Fibroblast of mammary gland (primary cell): ENCODE data around the gene SDHAF3.

Source experiments
- DNase-seq: peaks from one replicate; pipeline ENCODE4 v3.0.0-alpha.2; 2010; ENCODE audit warnings: low read depth
- H3K4me3 ChIP-seq: 2 replicates; pipeline ENCODE4 v1.5.1; 2011; ENCODE audit warnings: low read depth, mild to moderate bottlenecking, low read length, moderate library complexity; ENCODE audit not compliant: control insufficient read depth
- TF ChIP-seq, protein P1 (sequence below): conservative IDR thresholded peaks from 2 replicates; pipeline ENCODE4 v1.5.1; 2011; ENCODE audit warnings: low read depth, low read length, inconsistent platforms; ENCODE audit not compliant: control insufficient read depth, insufficient read depth

SDHAF3 gene

DNA sequence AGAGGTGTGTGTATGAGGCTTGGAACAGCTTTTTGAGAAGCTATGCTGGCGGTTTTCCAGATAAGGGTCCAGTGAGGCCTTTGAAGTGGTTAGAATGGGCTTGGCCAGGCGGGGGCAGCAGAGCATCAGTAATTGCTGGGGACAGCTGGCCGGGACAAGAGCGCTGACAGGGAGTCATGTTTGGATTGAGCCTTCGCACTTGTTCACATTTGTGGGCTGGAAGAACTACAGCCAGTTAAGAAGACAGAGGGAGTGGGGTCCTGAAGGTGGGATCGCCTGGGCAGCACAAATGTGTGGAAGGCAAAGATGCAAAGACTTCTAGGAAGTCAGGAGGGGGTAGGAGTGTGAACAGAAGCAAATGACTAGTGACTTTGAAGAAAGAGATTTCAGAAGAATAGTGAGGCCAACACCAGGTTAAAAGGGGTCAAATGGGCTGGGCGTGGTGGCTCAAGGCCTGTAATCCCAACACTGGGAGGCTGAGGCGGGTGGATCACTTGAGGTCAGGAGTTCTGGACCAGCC, 12.7 kb upstream of the SDHAF3 start:
- H3K4me3 ChIP-seq, result no peak overlapping the region
- peak; percentile 67 for DNase-seq
- TF ChIP-seq, protein P1, sequence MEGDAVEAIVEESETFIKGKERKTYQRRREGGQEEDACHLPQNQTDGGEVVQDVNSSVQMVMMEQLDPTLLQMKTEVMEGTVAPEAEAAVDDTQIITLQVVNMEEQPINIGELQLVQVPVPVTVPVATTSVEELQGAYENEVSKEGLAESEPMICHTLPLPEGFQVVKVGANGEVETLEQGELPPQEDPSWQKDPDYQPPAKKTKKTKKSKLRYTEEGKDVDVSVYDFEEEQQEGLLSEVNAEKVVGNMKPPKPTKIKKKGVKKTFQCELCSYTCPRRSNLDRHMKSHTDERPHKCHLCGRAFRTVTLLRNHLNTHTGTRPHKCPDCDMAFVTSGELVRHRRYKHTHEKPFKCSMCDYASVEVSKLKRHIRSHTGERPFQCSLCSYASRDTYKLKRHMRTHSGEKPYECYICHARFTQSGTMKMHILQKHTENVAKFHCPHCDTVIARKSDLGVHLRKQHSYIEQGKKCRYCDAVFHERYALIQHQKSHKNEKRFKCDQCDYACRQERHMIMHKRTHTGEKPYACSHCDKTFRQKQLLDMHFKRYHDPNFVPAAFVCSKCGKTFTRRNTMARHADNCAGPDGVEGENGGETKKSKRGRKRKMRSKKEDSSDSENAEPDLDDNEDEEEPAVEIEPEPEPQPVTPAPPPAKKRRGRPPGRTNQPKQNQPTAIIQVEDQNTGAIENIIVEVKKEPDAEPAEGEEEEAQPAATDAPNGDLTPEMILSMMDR, result peak; percentile 68

DNA sequence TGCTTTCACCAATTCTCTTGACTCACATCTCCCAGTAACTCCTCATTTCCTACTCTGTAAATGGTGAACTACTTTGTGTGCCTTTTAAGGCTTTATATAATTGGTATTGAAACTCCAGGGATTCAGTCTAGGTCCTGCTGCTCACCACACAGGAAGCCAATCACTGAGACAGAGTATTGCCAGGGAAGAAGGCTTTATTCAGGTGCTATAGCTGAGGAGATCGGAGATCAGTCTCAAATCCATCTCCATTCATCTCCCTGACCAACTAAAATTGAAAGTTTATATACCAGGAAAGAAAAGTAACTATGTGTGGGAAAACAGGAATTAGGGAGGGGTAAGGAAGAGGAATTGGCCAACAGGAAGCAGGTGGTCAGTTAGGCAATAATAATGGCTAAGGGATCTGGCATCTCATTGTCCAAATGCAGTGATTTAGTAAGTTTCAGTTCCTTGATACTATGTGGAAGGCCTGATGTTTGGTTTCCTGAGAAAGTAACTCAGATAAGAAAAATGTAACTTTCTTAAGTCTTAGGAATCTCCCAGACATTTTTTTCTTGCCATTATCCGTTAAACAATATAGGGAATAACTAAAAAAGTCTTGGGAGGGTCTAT, 10.2 kb upstream of the SDHAF3 start:
- DNase-seq, result peak; percentile 28
- TF ChIP-seq, protein P1, result no peak
- no peak overlapping the region for H3K4me3 ChIP-seq

DNA sequence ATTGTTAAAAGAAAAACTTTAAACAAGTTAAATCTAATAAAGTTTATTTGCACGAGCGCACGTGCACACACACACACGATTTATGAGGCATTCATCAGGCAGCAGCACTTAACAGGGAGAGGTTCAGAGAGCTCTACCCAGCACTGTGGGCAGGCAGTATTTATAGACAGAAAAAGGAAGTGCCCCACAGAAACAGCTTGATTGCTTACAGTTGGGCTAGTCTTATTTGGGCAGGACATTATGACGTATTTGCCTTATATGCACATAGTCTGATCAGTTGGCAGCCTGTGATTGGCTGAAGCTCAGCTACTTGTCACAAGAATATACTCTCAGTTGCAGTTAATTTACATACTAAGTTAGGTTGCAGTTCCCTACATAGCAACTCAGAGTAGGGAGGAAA, 1.2 kb upstream of the SDHAF3 start:
- TF ChIP-seq, protein P1, result no peak
- no peak for DNase-seq
- no peak overlapping the region for H3K4me3 ChIP-seq

DNA sequence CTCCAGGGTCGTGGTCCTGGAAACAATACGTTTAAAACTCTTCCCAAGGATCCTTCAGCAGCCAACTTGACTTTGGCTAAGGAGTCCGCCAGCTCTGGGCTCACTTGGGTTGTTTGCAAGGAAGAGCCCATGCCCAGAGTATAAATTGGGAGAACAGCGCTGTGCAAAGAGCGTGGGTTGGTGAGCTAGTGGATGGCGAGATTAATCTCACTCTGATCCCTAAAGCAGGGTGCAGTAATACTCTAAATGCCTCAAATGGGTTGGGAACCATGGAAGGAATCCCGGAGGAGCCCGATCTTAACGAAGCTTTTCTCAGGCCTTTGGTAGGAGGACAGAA, 495 bp upstream of the SDHAF3 start:
- DNase-seq, result no peak
- peak overlapping the region; percentile 98 for H3K4me3 ChIP-seq
- TF ChIP-seq, protein P1, result no peak

DNA sequence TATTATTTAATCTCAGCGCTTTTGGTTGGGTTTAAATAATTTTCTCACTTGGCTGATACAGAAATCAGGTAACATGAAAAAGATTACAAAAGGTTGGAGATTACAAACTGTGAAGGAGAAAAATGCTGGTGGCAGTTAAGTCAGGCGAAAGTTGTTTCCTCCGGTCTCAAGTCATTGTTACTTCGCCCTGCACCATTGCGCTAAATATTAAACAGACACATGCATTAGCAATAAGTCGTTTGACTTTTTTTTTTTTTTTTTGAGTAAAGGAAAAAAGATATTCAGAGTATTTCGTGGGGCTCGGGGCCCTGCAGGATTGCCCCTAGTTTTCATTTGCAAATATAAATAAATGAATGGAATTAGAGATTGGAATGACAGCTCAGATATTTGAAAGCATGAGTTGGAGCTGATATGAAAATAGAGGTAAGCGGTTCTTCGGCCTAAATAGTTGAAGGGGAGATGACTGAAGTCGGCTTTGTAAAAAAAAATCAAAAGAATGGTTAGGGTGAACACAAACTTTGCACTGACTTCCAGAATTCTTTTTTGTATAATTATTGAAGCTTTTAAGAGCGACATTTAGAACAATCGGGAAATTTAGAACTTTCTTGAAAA, 914 bp downstream of the SDHAF3 start:
- DNase-seq, result no peak
- TF ChIP-seq, protein P1, result no peak
- H3K4me3 ChIP-seq, result peak overlapping the region; percentile 98

DNA sequence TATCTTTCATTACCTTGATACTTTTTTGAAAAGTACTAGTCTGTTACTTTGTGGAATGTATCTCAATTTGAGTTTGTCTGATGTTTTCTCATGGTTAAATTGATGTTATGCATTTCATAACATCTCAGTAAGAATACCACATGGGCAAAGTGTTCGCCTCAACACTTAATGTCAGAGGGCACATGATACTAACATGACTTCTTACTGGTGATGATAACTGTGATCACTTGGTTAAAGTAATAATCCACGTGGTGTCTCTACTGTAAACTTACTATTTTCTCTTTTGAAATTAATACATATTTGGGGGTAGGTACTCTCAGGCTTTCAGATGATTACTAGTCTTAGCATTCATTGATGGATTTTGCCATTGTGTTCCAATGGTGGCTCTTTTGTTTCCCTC, 2.2 kb downstream of the SDHAF3 start:
- TF ChIP-seq, protein P1, result no peak
- no peak overlapping the region for H3K4me3 ChIP-seq
- no peak for DNase-seq
